ENCODE data around the gene NLRP11.

Gene NLRP11

DNA sequence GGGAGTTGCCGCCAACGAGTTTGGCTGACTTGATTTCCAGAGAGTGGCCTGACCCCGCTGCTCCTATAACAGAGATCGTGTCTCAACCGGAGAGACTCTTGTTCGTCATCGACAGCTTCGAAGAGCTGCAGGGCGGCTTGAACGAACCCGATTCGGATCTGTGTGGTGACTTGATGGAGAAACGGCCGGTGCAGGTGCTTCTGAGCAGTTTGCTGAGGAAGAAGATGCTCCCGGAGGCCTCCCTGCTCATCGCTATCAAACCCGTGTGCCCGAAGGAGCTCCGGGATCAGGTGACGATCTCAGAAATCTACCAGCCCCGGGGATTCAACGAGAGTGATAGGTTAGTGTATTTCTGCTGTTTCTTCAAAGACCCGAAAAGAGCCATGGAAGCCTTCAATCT, 26.2 kb upstream of the NLRP11 start:
- Histone ChIP-seq H3K27ac (replicated peaks) (no peak overlapping the region), H3K4me3 (replicated peaks; ENCODE audit: insufficient read depth, low read length) (no peak overlapping the region), H3K27me3 (ENCODE audit: insufficient read depth, poor library complexity, severe bottlenecking) (no peaks in the 10 kb centered on the region)
- DNase-seq (ENCODE audit: low read depth in 1 of 2, low spot score in 1 of 2), result no peak
- TF ChIP-seq, protein P1, sequence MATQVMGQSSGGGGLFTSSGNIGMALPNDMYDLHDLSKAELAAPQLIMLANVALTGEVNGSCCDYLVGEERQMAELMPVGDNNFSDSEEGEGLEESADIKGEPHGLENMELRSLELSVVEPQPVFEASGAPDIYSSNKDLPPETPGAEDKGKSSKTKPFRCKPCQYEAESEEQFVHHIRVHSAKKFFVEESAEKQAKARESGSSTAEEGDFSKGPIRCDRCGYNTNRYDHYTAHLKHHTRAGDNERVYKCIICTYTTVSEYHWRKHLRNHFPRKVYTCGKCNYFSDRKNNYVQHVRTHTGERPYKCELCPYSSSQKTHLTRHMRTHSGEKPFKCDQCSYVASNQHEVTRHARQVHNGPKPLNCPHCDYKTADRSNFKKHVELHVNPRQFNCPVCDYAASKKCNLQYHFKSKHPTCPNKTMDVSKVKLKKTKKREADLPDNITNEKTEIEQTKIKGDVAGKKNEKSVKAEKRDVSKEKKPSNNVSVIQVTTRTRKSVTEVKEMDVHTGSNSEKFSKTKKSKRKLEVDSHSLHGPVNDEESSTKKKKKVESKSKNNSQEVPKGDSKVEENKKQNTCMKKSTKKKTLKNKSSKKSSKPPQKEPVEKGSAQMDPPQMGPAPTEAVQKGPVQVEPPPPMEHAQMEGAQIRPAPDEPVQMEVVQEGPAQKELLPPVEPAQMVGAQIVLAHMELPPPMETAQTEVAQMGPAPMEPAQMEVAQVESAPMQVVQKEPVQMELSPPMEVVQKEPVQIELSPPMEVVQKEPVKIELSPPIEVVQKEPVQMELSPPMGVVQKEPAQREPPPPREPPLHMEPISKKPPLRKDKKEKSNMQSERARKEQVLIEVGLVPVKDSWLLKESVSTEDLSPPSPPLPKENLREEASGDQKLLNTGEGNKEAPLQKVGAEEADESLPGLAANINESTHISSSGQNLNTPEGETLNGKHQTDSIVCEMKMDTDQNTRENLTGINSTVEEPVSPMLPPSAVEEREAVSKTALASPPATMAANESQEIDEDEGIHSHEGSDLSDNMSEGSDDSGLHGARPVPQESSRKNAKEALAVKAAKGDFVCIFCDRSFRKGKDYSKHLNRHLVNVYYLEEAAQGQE (IDR thresholded peaks at IDR 0.05; ENCODE audit: insufficient replicate concordance, low read depth), result no peak
- TF ChIP-seq, protein P2, sequence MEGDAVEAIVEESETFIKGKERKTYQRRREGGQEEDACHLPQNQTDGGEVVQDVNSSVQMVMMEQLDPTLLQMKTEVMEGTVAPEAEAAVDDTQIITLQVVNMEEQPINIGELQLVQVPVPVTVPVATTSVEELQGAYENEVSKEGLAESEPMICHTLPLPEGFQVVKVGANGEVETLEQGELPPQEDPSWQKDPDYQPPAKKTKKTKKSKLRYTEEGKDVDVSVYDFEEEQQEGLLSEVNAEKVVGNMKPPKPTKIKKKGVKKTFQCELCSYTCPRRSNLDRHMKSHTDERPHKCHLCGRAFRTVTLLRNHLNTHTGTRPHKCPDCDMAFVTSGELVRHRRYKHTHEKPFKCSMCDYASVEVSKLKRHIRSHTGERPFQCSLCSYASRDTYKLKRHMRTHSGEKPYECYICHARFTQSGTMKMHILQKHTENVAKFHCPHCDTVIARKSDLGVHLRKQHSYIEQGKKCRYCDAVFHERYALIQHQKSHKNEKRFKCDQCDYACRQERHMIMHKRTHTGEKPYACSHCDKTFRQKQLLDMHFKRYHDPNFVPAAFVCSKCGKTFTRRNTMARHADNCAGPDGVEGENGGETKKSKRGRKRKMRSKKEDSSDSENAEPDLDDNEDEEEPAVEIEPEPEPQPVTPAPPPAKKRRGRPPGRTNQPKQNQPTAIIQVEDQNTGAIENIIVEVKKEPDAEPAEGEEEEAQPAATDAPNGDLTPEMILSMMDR (IDR thresholded peaks at IDR 0.05; ENCODE audit: insufficient read depth, low read length), result no peak
- no peak for TF ChIP-seq POLR2AphosphoS5 (IDR thresholded peaks at IDR 0.05; ENCODE audit: low read depth)
- TF ChIP-seq GABPA (IDR thresholded peaks at IDR 0.05; ENCODE audit: low read depth), result no peak

DNA sequence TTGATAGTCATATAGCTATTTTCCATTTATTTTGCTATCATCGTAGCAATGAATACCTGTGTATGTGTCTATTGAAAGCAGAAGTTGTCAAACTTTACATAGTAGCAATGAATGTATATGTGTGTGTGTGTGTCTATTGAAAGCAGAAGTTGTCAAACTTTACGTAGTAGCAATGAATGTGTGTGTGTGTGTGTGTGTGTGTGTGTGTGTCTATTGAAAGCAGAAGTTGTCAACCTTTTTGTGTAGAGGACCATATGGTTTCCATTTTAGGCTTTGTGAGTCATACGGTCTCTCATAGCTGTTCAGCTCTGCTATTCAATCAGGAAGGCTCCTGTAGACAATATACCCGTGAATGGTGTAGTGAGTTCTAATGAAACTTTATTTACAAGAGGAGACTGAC, 25.4 kb upstream of the NLRP11 start:
- no peak for DNase-seq (ENCODE audit: low read depth in 1 of 2, low spot score in 1 of 2)
- Histone ChIP-seq H3K4me3 (replicated peaks; ENCODE audit: insufficient read depth, low read length) (no peak overlapping the region), H3K27me3 (ENCODE audit: insufficient read depth, poor library complexity, severe bottlenecking) (no peaks in the 10 kb centered on the region), H3K27ac (replicated peaks) (no peak overlapping the region)
- TF ChIP-seq, protein P2 (IDR thresholded peaks at IDR 0.05; ENCODE audit: insufficient read depth, low read length), result no peak
- TF ChIP-seq POLR2AphosphoS5 (IDR thresholded peaks at IDR 0.05; ENCODE audit: low read depth) (no peak), SPI1 (IDR thresholded peaks at IDR 0.05; ENCODE audit: borderline replicate concordance, low read depth) (no peak), GABPA (IDR thresholded peaks at IDR 0.05; ENCODE audit: low read depth) (no peak)
- TF ChIP-seq, protein P1 (IDR thresholded peaks at IDR 0.05; ENCODE audit: insufficient replicate concordance, low read depth), result no peak

DNA sequence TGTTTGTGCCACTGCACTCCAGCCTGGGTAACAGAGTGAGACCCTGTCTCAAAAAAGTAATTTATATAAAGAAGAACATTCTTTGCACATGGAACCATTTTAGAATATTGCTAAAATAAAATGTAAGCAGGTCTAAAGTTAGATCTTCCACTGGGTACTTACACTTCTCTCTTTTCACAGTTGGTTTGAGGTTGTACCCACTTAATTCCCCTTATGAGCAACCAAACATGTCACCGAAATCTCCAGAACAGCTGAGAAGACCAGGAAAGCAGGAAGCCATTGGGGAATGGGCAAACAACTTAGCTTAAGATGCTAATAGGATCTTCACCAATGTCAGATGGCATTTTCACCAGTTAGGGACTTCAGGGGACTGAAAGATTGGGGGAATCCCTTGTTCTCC, 23.4 kb upstream of the NLRP11 start:
- Histone ChIP-seq H3K27ac (replicated peaks) (no peak overlapping the region), H3K27me3 (ENCODE audit: insufficient read depth, poor library complexity, severe bottlenecking) (no peaks in the 10 kb centered on the region), H3K4me3 (replicated peaks; ENCODE audit: insufficient read depth, low read length) (no peak overlapping the region)
- DNase-seq (ENCODE audit: low read depth in 1 of 2, low spot score in 1 of 2), result no peak
- no peak for TF ChIP-seq GABPA (IDR thresholded peaks at IDR 0.05; ENCODE audit: low read depth)
- TF ChIP-seq, protein P1 (IDR thresholded peaks at IDR 0.05; ENCODE audit: insufficient replicate concordance, low read depth), result no peak
- TF ChIP-seq SPI1 (IDR thresholded peaks at IDR 0.05; ENCODE audit: borderline replicate concordance, low read depth), result no peak
- TF ChIP-seq POLR2AphosphoS5 (IDR thresholded peaks at IDR 0.05; ENCODE audit: low read depth), result no peak
- TF ChIP-seq, protein P2 (IDR thresholded peaks at IDR 0.05; ENCODE audit: insufficient read depth, low read length), result no peak

All from HL-60 (cell line).